HG02884 (cell line): Measurements from ENCODE around the gene SVOP.

Source experiments
- ATAC-seq: cut with Tn5 transposase; IDR thresholded peaks from one replicate; pipeline ENCODE4 v1.9.1; 2021; ENCODE audit warnings: mild to moderate bottlenecking, moderate library complexity; ENCODE audit not compliant: unreplicated experiment

SVOP gene

DNA sequence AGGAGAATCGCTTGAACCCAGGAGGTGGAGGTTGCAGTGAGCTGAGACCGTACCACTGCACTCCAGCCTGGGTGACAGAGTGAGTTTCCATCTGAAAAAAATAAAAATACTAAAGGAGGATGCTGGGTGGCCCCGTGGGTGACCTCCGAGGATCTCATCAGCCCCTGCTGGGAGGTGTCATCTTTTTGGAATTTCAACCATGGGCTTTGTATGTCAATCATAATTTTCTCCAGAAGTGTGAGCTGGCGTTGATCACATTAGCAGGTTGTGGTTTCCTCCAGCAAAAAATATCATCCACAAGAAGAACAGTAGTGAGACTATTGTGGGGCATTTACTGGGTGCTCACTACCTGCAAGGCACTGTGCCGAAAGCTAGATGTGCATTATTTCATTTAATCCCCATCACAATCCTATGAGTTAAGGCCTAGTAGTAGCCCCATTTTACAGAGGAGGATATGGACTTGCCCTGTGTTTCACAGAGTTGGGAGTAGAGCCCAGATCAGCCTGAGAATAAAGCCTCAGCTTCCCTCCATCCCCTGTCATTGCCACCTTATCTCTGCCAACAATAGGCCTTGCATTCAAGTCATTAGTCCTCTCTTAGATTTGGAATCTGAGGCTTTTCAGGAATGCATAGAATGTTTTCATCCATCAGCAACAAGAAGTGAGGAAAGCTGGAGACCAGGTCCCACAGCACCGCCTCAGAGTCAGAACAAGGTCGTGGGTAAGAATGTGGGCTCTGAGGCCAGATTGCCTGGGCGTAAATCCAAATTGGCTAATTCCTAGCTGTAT is 39.8 kb downstream of the SVOP start:
- no peak for ATAC-seq

DNA sequence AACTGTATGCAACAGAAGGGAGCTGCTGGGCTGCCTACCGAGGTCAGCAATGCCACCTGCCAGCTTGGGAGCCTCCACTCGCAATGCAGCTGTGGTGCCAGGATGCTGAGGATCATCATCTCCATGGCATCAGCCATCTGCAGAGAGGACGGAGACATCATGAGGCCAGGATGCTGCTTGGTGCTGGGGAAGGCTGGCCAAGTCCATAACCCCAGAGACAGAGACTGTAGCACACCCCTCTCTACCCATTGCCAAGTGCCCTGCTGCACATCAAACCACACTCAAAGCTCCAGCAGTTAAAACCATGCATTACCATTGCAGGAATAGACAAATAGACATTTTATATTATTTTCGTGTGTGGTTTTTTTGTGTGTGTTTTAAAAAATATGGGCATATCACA is 43.5 kb downstream of the SVOP start:
- ATAC-seq: no peak

DNA sequence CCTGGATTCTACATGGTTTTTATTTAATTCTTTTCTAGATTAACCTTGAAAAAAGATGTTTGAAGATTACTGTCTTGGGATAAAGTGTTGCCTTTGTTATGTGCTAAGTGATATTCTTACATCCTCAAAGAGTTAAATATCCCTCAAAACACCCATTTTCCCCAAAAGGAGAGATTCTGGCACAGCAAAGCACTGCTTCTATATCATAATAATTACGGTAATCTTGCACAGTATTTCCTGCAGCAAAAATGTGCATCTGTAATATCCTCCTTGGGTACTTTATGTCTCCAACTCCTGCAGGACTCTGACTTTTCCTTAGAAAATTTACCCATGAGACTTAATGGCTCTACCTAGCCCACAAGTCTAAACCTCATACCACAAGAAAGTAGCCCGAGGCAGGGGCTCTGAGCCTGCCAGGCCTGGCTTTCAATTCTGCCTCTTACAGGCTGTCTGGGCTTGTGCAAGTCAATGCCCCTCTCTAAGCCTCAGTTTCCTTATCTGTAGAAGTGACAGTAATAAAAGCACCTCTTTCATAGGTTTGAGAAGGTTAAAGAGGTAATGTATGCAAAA is 45.8 kb downstream of the SVOP start:
- ATAC-seq: no peak

- ATAC-seq: no peak
Measured at GRCh38 chr12:108973629-108974152, 47.2 kb downstream of the SVOP start.

- no peak for ATAC-seq
Measured at GRCh38 chr12:108972358-108972757, 48.5 kb downstream of the SVOP start.

- ATAC-seq: no peak
Measured at GRCh38 chr12:108969622-108970021, 51.2 kb downstream of the SVOP start.

- ATAC-seq: no peak
Measured at GRCh38 chr12:108967869-108968540, 52.9 kb downstream of the SVOP start.

GRCh38 chr12:108966378-108967151 is 54.3 kb downstream of the SVOP start:
- ATAC-seq: no peak

DNA sequence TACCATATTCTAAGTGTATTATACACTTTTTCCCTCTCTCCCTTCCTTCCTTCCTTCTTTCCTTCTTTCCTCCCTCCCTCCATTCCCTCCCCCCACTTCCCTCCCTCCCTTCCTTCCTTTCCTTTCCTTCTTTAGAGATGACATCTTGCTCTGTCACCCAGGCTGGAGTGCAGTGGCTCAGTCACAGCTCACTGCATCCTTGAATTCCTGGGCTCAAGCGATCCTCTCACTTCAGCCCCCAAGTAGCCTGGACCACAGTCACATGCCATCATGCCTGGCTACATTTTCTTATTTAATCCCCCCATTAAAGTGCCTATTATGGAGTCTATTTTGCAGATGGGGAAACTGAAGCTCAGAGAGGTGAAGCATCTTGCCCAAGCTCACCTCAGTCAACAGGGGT is 55.0 kb downstream of the SVOP start:
- ATAC-seq: no peak

DNA sequence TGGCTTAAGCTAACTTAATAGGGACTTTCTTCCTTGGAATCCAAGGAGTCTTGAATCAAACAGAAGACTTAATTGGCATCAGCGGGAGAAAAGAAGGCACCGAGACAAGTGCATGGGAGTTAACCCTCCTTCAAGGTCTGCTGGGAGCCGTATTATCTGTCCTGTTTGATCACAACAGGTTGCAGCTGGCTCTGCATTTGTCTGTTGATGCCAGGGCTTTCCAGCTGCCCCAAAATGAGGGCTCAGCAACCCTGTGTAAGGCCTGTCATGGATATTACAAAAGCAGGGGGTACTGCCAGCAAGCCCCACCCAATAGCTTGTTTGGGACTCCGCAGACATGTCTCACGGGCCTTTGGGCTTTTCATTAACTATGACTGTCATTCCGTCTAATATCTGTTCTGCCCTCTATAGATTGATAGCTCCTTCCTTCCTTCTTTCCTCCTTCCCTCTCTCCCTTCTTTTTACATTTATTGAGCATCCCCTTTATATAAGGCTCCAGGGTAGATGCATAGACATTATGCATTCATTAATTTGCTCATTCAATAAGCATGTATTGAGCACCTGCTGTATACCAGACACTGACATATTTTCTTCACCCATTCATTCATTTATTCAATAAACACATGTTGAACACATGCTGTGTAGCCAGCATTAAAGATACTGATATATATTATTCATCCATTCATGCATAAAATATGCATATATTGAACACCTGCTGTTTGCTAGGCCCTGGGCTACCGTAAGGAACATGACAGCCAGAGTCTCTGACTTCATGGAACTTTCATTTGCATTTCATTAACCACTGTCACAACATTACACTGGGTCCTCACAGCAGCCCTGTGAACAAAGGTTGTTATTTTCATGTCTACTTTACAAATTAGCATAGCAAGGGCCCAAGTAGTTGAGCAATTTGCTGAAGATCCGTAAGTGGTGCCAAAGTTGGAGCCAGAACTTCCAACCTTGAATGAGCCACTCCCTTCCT is 56.2 kb downstream of the SVOP start:
- ATAC-seq: no peak

DNA sequence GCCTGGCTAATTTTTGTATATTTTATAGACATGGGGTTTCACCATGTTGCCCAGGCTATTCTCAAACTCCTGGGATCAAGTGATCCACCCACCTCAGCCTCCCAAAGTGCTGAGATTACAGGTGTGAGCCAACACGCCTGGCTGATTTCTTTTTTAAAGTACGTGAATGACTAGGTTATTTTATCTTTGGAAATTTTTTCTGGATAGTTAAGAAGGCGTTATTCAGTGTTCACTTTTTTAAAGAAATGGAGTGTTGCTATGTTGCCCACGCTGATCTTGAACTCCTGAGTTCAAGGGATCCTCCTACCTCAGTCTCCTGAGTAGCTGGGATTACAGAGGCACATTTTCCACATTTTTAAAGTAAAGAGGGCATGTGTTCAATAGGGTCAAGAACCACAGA is 58.6 kb downstream of the SVOP start:
- no peak for ATAC-seq

GRCh38 chr12:108959748-108960655 is 60.9 kb downstream of the SVOP start:
- ATAC-seq: no peak

DNA sequence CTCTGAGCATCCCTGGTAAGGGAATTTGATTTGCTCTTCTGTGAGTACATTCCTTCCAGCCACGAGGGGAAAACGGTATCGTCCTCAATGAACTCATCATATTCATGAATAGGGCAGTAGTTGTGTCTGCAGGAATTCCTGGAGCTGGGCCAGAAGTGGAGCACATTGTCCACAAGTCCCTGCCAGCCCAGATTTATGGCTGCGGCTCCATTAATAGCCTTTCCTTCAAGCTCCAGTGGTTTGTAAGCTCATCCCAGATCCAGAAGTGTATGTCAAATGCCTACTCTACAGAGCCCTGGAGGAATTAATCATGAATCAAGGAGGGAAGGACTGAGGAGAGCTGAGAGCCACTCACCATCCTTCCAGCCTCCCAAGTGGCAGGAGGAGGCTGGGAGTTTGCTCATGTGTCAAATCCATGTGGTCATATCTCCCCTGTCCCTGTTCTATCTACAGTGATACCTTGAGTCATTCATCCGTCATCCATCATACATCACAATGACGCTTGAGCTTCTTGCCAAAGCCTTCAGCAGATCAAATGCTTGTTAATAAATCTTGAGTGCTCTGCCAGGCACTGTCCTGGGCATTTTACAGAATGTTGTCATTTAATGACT is 65.5 kb downstream of the SVOP start:
- no peak for ATAC-seq

DNA sequence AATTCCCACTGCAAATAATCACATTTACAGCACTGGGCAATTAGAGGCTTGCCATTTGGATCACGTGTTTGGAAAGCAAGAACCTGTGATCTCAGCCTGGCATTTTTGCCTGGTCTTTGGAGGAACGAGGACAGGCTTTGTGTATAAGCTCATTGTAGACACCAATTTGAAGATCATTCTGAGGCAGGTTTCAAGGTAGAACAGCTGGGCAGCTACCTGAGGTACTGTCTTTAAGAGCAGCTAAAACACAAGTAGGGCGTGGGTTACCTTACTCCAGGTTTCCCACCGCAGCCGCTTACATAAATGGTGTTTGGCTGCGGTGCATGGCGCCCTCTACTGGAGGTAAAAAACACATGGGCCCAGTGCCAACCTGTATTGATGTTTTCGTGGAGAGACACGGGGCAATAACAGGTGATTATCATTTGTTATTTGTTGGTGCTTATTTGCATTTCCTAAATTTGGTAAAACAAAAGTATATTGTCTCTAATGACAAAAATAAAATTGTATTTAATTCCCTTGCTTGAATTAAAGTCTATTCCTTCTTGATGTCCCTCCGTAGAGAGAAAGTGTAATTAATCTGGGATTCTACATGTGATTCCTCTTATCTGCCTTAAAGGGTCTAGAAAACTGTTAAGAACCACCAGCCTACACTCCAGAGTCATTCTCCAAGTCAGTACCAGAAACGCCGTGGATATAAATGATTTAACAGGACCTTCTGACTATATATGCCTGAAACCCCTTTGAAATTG is 69.7 kb downstream of the SVOP start:
- no peak for ATAC-seq

DNA sequence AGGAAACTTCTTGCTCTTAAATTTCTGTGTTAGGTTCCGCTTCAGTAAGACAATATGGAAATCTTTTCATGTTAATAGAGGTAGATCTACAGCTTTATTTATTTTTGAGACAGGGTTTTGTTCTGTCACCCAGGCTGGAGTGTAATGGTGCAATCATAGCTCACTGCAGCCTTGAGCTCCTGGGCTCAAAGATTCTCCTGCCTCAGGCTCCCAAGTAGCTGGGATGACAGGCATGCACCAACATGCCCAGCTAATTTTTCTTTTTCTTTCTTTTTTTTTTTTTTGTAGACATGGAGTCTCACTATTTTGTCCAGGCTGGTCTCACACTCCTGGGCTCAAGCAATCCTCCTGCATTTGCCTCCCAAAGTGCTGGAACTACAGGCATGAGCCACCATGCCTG is 70.9 kb downstream of the SVOP start:
- no peak for ATAC-seq

DNA sequence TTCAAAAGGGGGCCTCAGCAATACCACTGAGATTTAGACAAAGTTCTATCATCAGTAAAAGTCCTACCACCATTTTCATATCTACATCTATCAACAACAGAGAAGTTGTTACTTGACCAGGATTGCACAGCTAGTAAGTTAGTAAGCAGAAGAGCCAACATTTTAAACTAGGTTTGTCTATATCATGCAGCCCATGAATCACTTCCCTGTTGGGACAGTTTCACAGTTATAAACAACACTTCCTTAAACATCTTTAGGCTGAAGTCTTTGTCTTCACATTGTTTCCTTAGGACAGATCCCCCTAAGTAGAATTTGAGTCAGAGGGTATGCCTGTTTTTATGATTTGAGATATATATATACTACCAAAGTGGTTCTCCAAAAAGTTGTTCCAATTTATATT is 72.5 kb downstream of the SVOP start:
- no peak for ATAC-seq

DNA sequence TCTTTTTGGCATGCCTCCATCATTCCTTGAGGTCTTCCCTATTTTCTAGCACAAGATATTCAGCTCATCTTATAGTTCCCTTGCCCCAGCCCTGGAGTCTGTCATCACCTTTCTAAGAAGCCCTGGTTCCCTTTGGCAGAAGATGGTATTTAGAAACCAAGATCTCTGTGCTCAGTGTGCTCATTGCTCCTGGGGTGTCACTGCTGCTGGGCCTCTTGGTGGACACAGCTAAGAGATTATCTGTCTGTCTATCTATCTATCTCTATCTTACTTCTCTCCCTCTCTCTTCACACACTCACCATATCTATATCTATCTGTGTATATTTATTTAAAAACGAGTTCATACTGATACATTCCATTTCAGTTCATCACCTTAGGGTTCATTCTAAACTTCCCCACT is 73.8 kb downstream of the SVOP start:
- no peak for ATAC-seq

DNA sequence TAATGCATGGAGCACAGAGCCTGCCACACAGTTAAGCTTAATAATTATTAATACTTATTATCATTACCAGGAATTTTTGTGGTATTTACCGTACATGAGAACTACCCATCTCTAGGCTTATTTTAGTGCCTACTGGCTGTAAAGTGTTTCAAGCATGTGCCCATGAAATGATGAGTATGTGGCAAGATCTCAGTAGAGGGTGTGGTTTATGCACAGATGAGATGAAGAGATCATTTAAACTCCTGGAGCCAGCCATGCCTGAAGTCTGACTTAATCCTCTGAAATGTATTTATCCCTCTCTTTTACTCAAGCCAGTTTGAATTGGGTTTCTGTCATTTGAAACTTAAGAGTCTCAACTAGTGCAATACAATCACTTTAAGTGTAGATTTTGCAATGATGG is 80.7 kb downstream of the SVOP start:
- ATAC-seq: no peak
